GM23338 (cell line): ENCODE measurements around the gene TAF11L13.
"Not testable (repeated sequence)": the region's sequence is repeated elsewhere in the genome, so short reads cannot be mapped to it uniquely, and the experiment has no call there.

Experiments used
- CREB1 ChIP-seq: fragments of 250-450 bp; sonication (Bioruptor Pico); IDR thresholded peaks from 2 replicates; pipeline ENCODE4 v1.5.0; 2020; ENCODE audit warnings: low read depth, mild to moderate bottlenecking, moderate library complexity
- CTCF ChIP-seq, 2 experiments: fragments of 200-600 bp in 1 of 2; sonication (generic) in 1 of 2; conservative IDR thresholded peaks; 2 replicates each; pipeline versions ENCODE4 v1.5.1 to v1.6.1; 2016 to 2017; ENCODE audit warnings: antibody characterized with exemption in 2 of 2, low read depth in 2 of 2, mild to moderate bottlenecking in 2 of 2, moderate library complexity in 1 of 2
- EZH2 ChIP-seq: fragments of 200-600 bp; sonication (generic); IDR thresholded peaks from one replicate; pipeline ENCODE4 v1.8.0; 2017; ENCODE audit warnings: antibody characterized with exemption, mild to moderate bottlenecking, low read depth; ENCODE audit not compliant: unreplicated experiment
- EZH2phosphoT487 ChIP-seq: fragments of 200-600 bp; sonication (generic); IDR thresholded peaks from one replicate; pipeline ENCODE4 v1.8.1; 2018; ENCODE audit warnings: antibody characterized with exemption; ENCODE audit not compliant: unreplicated experiment
- JUNB ChIP-seq: IDR thresholded peaks from one replicate; pipeline ENCODE4 v1.6.1; 2016; ENCODE audit warnings: antibody characterized with exemption; ENCODE audit not compliant: unreplicated experiment
- NANOG ChIP-seq: IDR thresholded peaks from 2 replicates; pipeline ENCODE4 v1.6.1; 2016; ENCODE audit warnings: antibody characterized with exemption, borderline replicate concordance
- POLR2AphosphoS5 ChIP-seq: IDR thresholded peaks from 2 replicates; pipeline ENCODE4 v1.6.1; 2016; ENCODE audit warnings: antibody characterized with exemption, low read depth
- REST ChIP-seq: IDR thresholded peaks from one replicate; pipeline ENCODE4 v1.6.1; 2018; ENCODE audit warnings: antibody characterized with exemption; ENCODE audit not compliant: unreplicated experiment
- STAT1 ChIP-seq: IDR thresholded peaks from one replicate; pipeline ENCODE4 v1.6.1; 2016; ENCODE audit warnings: antibody characterized with exemption; ENCODE audit not compliant: unreplicated experiment
- ZNF114 ChIP-seq: fragments of 250-450 bp; sonication (Bioruptor Pico); IDR thresholded peaks from 2 replicates; pipeline ENCODE4 v1.5.0; 2020; ENCODE audit warnings: mild to moderate bottlenecking, moderate library complexity

GRCh38 chr5:17655201-17655759 lies 23.4 kb downstream of the TAF11L13 start:
- TF ChIP-seq CTCF (conservative IDR thresholded peaks at IDR 0.05; ENCODE audit: low read depth in 2 of 2) = peak; percentile 32 to 48; a peak in 3 of 4 replicates
- not testable (repeated sequence) for TF ChIP-seq POLR2AphosphoS5; EZH2; CREB1 (CRISPR knock-in tag); ZNF114 (CRISPR knock-in tag); STAT1; EZH2phosphoT487; JUNB; NANOG; REST
